HG02840 (cell line): ENCODE results near the gene CATSPER1.

Experiments
- ATAC-seq: cut with Tn5 transposase; IDR thresholded peaks from one replicate; pipeline ENCODE4 v1.9.1; 2021; ENCODE audit warnings: mild to moderate bottlenecking, moderate library complexity, moderate number of reproducible peaks; ENCODE audit not compliant: unreplicated experiment, low FRiP score

The CATSPER1 gene

GRCh38 chr11:66006134-66006890 is 20.0 kb downstream of the CATSPER1 start:
- no peak for ATAC-seq

- ATAC-seq = no peak
Observed at GRCh38 chr11:66004186-66004585, 22.1 kb downstream of the CATSPER1 start.

GRCh38 chr11:66003291-66003690 is 23.0 kb downstream of the CATSPER1 start:
- ATAC-seq = no peak

GRCh38 chr11:66002648-66003225 is 23.5 kb downstream of the CATSPER1 start:
- ATAC-seq = peak; percentile 36

GRCh38 chr11:66001942-66002647 is 24.2 kb downstream of the CATSPER1 start, which contains the start of the genes BANF1 and EIF1AD:
BANF1 (plus strand) TSS chr11:66002503; CDS start chr11:66003251, 748 bp downstream.
EIF1AD (minus strand) TSS chr11:66002157; CDS start chr11:66000389, 1,768 bp downstream.
- peak; percentile 90 for ATAC-seq

GRCh38 chr11:65997286-65997685 is 29.0 kb downstream of the CATSPER1 start:
- ATAC-seq = no peak

GRCh38 chr11:65992056-65992455 is 34.2 kb downstream of the CATSPER1 start:
- ATAC-seq = no peak

GRCh38 chr11:65988791-65989592 is 37.3 kb downstream of the CATSPER1 start:
- ATAC-seq = peak; percentile 88

- ATAC-seq = no peak
Observed at GRCh38 chr11:65987336-65987735, 38.9 kb downstream of the CATSPER1 start.

- ATAC-seq = no peak
Observed at GRCh38 chr11:65983589-65983987, 42.7 kb downstream of the CATSPER1 start.

GRCh38 chr11:65982824-65983588 is 43.3 kb downstream of the CATSPER1 start:
- no peak for ATAC-seq

GRCh38 chr11:65981972-65982823 is 44.1 kb downstream of the CATSPER1 start:
- ATAC-seq = no peak

GRCh38 chr11:65981101-65981740 is 45.1 kb downstream of the CATSPER1 start:
- no peak for ATAC-seq

GRCh38 chr11:65979261-65979759 is 47.0 kb downstream of the CATSPER1 start:
- no peak for ATAC-seq

GRCh38 chr11:65978391-65979238 is 47.7 kb downstream of the CATSPER1 start:
- ATAC-seq = no peak

- ATAC-seq = no peak
Observed at GRCh38 chr11:65977621-65978390, 48.5 kb downstream of the CATSPER1 start.
